Mesenteric fat pad (tissue), 1 donor: ENCODE measurements around the gene PRRG3. TPM values are rescaled to one million over a fixed set of nuclear protein-coding genes. Genes with fewer than 3 reads are reported as not detected.

Experiments used
- DNase-seq: peaks from one replicate; pipeline ENCODE4 v3.0.0-alpha.2; 2020; ENCODE audit warnings: low spot score
- total RNA-seq: library from RNA; stranded (reverse); fragmentation: NEBNext Ultra II Directional; extraction: Animal tissue kit (Norgen Biotek cat#: 25700); gene quantifications from one replicate; pipeline ENCODE4 v1.2.1, GENCODE V29; 2021
- donor health status: DM: yes; HTN: yes; CAD: no.

PRRG3 gene
- total RNA-seq, 1 donor from 2014 or later: 0.32 TPM

GRCh38 chrX:151704041-151704663, 8.9 kb downstream of the PRRG3 start:
- DNase-seq: peak; percentile 76

GRCh38 chrX:151708821-151709220, 13.6 kb downstream of the PRRG3 start:
- no peak for DNase-seq

- DNase-seq: no peak
Observed at GRCh38 chrX:151710457-151710856, 15.2 kb downstream of the PRRG3 start.

- peak; percentile 64 for DNase-seq
Observed at GRCh38 chrX:151711154-151711553, 15.9 kb downstream of the PRRG3 start.

GRCh38 chrX:151711787-151712186, 16.5 kb downstream of the PRRG3 start:
- no peak for DNase-seq

- peak; percentile 76 for DNase-seq
Observed at GRCh38 chrX:151712253-151712652, 17.0 kb downstream of the PRRG3 start.

GRCh38 chrX:151713849-151714248, 18.6 kb downstream of the PRRG3 start:
- DNase-seq: peak; percentile 57

GRCh38 chrX:151714362-151714761, 19.1 kb downstream of the PRRG3 start:
- peak; percentile 26 for DNase-seq

GRCh38 chrX:151715752-151716151, 20.5 kb downstream of the PRRG3 start, which contains the start of gene FATE1:
FATE1 (plus strand) TSS chrX:151716035; CDS start chrX:151716120, 85 bp downstream.
- peak; percentile 14 for DNase-seq

GRCh38 chrX:151722241-151722846, 27.1 kb downstream of the PRRG3 start:
- peak; percentile 83 for DNase-seq

- peak; percentile 60 for DNase-seq
Observed at GRCh38 chrX:151723156-151723760, 28.0 kb downstream of the PRRG3 start.

GRCh38 chrX:151724563-151725337, 29.5 kb downstream of the PRRG3 start:
- peak; percentile 64 for DNase-seq

GRCh38 chrX:151725338-151725614, 30.0 kb downstream of the PRRG3 start:
- DNase-seq: peak; percentile 35

- DNase-seq: peak; percentile 67
Observed at GRCh38 chrX:151726751-151727150, 31.5 kb downstream of the PRRG3 start.

- peak; percentile 67 for DNase-seq
Observed at GRCh38 chrX:151727346-151727745, 32.1 kb downstream of the PRRG3 start.

GRCh38 chrX:151729056-151729725, 33.9 kb downstream of the PRRG3 start:
- peak; percentile 71 for DNase-seq

GRCh38 chrX:151734446-151734845, 39.2 kb downstream of the PRRG3 start, which contains the start of gene CNGA2:
CNGA2 (plus strand) TSS chrX:151734746; CDS start chrX:151738484, 3,738 bp downstream.
- DNase-seq: no peak

GRCh38 chrX:151735219-151735618, 40.0 kb downstream of the PRRG3 start:
- DNase-seq: peak; percentile 18

- DNase-seq: peak; percentile 49
Observed at GRCh38 chrX:151736685-151737084, 41.4 kb downstream of the PRRG3 start.

- peak; percentile 65 for DNase-seq
Observed at GRCh38 chrX:151737494-151737893, 42.2 kb downstream of the PRRG3 start.

- peak; percentile 59 for DNase-seq
Observed at GRCh38 chrX:151738751-151739150, 43.5 kb downstream of the PRRG3 start.
